ENCODE measurements around the gene DGKE.

DNA sequence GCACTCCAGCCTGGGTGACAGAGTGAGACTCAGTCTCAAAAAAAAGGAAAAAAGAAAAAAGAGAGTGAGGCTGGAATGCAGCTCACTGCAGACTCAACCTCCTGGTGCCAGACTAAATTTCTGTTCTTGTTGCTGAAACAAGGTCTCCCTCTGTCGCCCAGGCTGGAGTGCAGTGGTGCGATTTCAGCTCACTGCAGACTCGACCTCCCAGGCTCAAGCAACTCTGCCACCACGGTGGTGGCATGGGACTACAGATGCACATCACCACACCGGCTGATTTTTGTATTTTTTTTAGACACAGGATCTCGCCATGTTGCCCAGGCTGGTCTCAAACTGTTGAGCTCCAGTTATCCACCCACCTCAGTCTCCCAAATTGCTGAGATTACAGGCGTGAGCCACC, 45.3 kb downstream of the DGKE start:
- TF ChIP-seq, protein P1, sequence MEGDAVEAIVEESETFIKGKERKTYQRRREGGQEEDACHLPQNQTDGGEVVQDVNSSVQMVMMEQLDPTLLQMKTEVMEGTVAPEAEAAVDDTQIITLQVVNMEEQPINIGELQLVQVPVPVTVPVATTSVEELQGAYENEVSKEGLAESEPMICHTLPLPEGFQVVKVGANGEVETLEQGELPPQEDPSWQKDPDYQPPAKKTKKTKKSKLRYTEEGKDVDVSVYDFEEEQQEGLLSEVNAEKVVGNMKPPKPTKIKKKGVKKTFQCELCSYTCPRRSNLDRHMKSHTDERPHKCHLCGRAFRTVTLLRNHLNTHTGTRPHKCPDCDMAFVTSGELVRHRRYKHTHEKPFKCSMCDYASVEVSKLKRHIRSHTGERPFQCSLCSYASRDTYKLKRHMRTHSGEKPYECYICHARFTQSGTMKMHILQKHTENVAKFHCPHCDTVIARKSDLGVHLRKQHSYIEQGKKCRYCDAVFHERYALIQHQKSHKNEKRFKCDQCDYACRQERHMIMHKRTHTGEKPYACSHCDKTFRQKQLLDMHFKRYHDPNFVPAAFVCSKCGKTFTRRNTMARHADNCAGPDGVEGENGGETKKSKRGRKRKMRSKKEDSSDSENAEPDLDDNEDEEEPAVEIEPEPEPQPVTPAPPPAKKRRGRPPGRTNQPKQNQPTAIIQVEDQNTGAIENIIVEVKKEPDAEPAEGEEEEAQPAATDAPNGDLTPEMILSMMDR (IDR thresholded peaks at IDR 0.05): no peak
- TF ChIP-seq POLR2AphosphoS5 (IDR thresholded peaks at IDR 0.05) (no peak), EP300 (IDR thresholded peaks at IDR 0.05) (no peak), POLR2A (IDR thresholded peaks at IDR 0.05) (no peak)
